GM12892 (cell line): ENCODE results near the gene CEP128.

Experiments used
- DNase-seq: peaks from one replicate; pipeline ENCODE4 v3.0.0; 2011; ENCODE audit not compliant: insufficient read length
- FAIRE-seq: peaks from 2 replicates; lab custom pipeline; 2011; peaks lifted over from hg19 to GRCh38; lab: Jason Lieb, UNC
- POLR2A ChIP-seq: IDR thresholded peaks from 2 replicates; pipeline ENCODE4 v1.6.1; 2011; ENCODE audit warnings: low read depth, low read length, control low read depth
- POLR2AphosphoS5 ChIP-seq: IDR thresholded peaks from 2 replicates; pipeline ENCODE4 v1.6.1; 2011; ENCODE audit warnings: low read depth, low read length, control low read depth
- TAF1 ChIP-seq: IDR thresholded peaks from 2 replicates; pipeline ENCODE4 v1.6.1; 2011; ENCODE audit warnings: low read depth, mild to moderate bottlenecking, control low read depth, low read length, borderline replicate concordance

Gene CEP128

GRCh38 chr14:80798878-80799277 is 142.7 kb downstream of the CEP128 start:
- no peak for TF ChIP-seq POLR2AphosphoS5
- no peak for TF ChIP-seq POLR2A
- TF ChIP-seq TAF1: no peak
- DNase-seq (no peak), FAIRE-seq (no peak)

DNA sequence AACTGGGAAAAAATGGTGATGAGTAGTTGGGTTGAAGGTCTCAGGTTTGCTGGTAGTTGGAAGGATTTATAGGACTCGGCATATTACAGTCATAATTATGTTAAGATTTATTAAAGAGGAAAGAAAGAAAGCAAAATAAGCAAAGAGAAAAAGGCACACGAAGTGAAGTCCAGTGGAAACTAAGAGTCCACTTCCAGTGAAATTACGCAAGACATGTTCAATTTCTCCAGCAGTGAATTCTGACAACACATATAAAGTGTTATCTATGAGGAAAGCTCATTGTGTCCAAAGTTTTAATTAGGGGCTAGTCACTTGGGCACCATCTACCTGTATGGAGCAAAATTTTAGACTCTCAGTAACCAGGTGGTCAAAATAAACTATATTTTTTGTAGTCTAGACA is 143.3 kb downstream of the CEP128 start:
- FAIRE-seq: no peak

DNA sequence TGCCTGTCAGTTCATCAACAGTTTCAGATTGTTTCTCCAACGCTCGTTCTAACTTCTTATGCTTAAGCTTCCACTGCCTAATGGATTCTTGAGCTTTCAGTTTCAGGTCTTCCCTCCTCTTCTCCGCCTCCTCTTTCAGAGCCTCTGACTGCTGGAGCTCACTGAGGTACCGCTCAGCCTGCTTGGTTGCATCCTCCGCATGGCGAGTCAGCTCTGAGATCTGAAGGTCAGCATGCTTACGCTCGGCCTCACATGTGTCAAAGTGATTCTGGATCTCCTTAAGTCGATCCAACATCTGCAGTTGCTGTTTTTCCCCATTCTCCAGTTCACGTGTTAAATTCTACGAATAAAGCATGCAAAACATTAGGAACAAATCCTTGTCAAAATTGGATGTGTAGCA is 148.8 kb downstream of the CEP128 start:
- FAIRE-seq (no peak), DNase-seq (no peak)
- TF ChIP-seq POLR2A (no peak), TAF1 (no peak), POLR2AphosphoS5 (no peak)

More for the DNA sequence above, 143.3 kb downstream of the CEP128 start:
- TF ChIP-seq POLR2A (no peak), TAF1 (no peak)
- DNase-seq: no peak

- FAIRE-seq (no peak), DNase-seq (no peak)
- no peak for TF ChIP-seq POLR2AphosphoS5
- TF ChIP-seq POLR2A: no peak
- no peak for TF ChIP-seq TAF1
Observed at GRCh38 chr14:80787876-80788275, 153.7 kb downstream of the CEP128 start.

GRCh38 chr14:80784820-80785219 is 156.7 kb downstream of the CEP128 start:
- DNase-seq: no peak
- TF ChIP-seq TAF1 (no peak), POLR2A (no peak), POLR2AphosphoS5 (no peak)
- FAIRE-seq: no peak

DNA sequence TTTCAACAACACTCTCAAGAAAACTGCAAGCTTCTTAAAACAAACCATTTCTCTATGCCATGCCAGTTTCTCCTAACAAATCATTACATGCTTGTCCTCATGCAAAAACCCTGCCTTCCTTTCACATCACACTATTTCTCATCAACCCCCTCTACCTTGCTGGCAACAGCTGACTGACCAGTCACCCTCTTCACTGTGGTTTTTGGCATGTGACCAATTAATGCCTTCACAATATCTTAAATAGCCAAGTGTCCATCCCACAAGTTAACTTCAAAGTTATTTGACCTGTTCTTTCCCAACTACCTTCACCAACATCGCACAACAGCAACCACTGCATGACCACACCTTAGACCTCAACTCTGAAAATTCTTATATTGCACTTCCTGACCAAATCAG is 159.6 kb downstream of the CEP128 start:
- TF ChIP-seq POLR2A: no peak
- TF ChIP-seq POLR2AphosphoS5: no peak
- TF ChIP-seq TAF1: no peak
- no peak for DNase-seq
- FAIRE-seq: no peak

GRCh38 chr14:80780500-80780899 is 161.0 kb downstream of the CEP128 start:
- no peak for TF ChIP-seq POLR2AphosphoS5
- TF ChIP-seq TAF1: no peak
- no peak for TF ChIP-seq POLR2A
- no peak for FAIRE-seq
- no peak for DNase-seq

DNA sequence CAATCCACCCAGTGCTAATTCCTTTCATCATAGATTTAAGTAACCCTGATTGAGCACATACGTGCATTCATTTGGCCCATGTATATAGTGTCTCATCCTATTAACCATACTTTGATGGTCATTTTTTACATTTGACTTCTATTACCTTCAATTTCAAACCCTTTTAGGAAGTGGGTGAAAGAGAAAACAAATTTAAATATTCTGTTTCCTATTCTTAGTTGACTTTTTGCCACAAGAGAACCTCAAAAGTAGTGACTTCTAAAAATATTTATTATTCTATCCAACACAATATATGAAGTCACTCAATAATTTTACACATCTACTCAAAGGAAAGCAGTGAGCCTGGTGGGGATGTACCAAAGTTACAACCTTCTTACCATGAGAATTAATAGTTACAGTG is 164.9 kb downstream of the CEP128 start:
- TF ChIP-seq TAF1: no peak
- TF ChIP-seq POLR2AphosphoS5: no peak
- no peak for TF ChIP-seq POLR2A
- FAIRE-seq: no peak
- DNase-seq: no peak

DNA sequence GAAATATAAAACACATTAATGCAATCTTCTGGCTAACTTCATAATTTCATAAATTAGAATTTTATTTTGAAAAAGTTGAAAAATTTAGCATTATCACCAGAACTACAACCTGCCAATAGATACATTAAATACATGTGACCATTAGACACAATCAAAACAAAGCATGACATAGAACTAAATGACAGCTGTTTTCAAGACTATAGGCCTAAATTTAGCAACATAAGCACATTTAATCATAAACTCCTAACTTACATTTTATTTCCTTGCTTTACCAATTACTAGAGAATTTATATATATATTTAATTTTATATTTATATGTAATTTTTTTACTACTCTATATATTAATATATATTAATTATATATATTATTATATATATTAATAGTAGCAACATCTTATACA is 165.4 kb downstream of the CEP128 start:
- no peak for TF ChIP-seq POLR2AphosphoS5
- TF ChIP-seq POLR2A: no peak
- DNase-seq (no peak), FAIRE-seq (no peak)

GRCh38 chr14:80772504-80772903 is 169.0 kb downstream of the CEP128 start:
- DNase-seq: no peak
- TF ChIP-seq POLR2AphosphoS5 (no peak), POLR2A (no peak), TAF1 (no peak)
- no peak for FAIRE-seq

- no peak for TF ChIP-seq POLR2A
- TF ChIP-seq POLR2AphosphoS5: no peak
- TF ChIP-seq TAF1: no peak
- FAIRE-seq (no peak), DNase-seq (no peak)
Observed at GRCh38 chr14:80771201-80771600, 170.3 kb downstream of the CEP128 start.

DNA sequence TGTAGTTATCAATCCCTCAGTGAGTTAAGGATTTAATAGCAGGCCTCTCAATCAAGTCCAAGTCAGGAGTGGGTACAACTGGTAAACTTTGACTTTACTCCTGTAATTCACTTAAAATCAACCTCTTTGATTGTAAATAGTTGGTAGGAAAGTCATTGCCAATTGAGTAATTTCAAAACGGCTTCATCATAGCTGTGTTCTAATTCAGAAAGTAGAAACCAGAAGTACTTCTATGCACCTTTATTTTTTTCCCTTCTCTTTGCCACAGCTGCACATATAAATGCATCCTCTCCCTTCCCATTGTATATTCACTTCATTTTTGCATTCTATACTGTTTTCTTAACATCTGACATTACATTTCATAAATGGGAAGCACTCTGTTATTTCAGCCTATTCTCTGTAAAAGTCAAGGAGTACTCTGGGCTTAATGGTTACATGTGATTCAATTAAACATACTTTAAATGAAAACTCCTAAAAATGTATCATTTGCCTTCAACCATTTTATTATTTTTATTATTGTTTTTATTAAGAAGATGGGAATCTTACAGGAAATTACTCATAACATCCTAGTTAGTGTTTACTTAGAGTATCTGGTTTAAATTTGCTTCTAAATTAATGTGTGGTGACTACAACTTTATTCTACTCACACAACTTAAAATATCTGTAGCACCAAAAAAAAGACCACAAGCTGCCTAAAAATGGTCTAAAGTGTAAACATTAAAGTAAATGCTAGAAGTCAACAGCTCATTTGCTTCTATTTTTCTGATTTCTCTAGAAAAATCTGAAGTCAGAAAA is 171.2 kb downstream of the CEP128 start:
- no peak for TF ChIP-seq POLR2AphosphoS5
- TF ChIP-seq TAF1: no peak
- TF ChIP-seq POLR2A: no peak
- no peak for FAIRE-seq

More for the DNA sequence above, 171.2 kb downstream of the CEP128 start:
- DNase-seq: no peak
